Ascending aorta (tissue), 2 donors: ENCODE results near the gene BFSP2. TPM values are rescaled to one million over a fixed set of nuclear protein-coding genes. Genes with fewer than 3 reads are reported as not detected.

Experiments used
- DNase-seq, 2 donors: peaks; one replicate each; pipeline ENCODE4 v3.0.0-alpha.2; 2019; ENCODE audit warnings: low spot score in 2 of 2
- H3K27ac ChIP-seq, 2 donors: fragments of 200-600 bp; sonication (generic); one replicate each; pipeline ENCODE4 v1.5.1; 2016 to 2017; ENCODE audit warnings: mild to moderate bottlenecking in 1 of 2
- H3K27me3 ChIP-seq: fragments of 200-600 bp; sonication (generic); one replicate; pipeline ENCODE4 v1.5.1; 2017
- H3K36me3 ChIP-seq, 2 donors: fragments of 200-600 bp; sonication (generic); one replicate each; pipeline ENCODE4 v1.5.1; 2016
- H3K4me1 ChIP-seq, 2 donors: fragments of 200-600 bp; sonication (generic); one replicate each; pipeline ENCODE4 v1.5.1; 2016 to 2017; ENCODE audit warnings: mild to moderate bottlenecking in 1 of 2
- H3K4me3 ChIP-seq, 2 donors: fragments of 200-600 bp; sonication (generic); one replicate each; pipeline ENCODE4 v1.5.1; 2016 to 2017; ENCODE audit warnings: mild to moderate bottlenecking in 1 of 2
- H3K9me3 ChIP-seq, 2 donors: fragments of 200-600 bp; sonication (generic); one replicate each; pipeline ENCODE4 v1.5.1; 2016
- CTCF ChIP-seq, 3 experiments: fragments of 200-600 bp in 2 of 3; fragments of 450-650 bp in 1 of 3; sonication (generic) in 2 of 3; IDR thresholded peaks; one replicate each; pipeline ENCODE4 v1.5.1; 2016 to 2019; ENCODE audit warnings: antibody characterized with exemption in 3 of 3, mild to moderate bottlenecking in 1 of 3, moderate library complexity in 1 of 3
- intact Hi-C: fragments of 100-400 bp; cut with DNase I; formaldehyde crosslinking; loops from one replicate; pipeline ENCODE4 v1.15.1; 2023
- total RNA-seq: library from RNA; depleted of rRNA; stranded (reverse); fragments of >200 nt; gene quantifications from one replicate; pipeline ENCODE4 v1.1.0, GENCODE V29; 2016

The BFSP2 gene
- total RNA-seq, 1 donor from 2014 or later: not detected

- H3K36me3 ChIP-seq: no peaks in the 10 kb centered on the region
- no peaks in the 10 kb centered on the region for H3K27me3 ChIP-seq
Observed at GRCh38 chr3:133362539-133362938, 37.3 kb upstream of the BFSP2 start.

GRCh38 chr3:133364704-133365103 is 35.2 kb upstream of the BFSP2 start:
- H3K4me1 ChIP-seq: no peaks in the 10 kb centered on the region
- no peak for TF ChIP-seq CTCF (IDR thresholded peaks at IDR 0.05)
- H3K27ac ChIP-seq: no peak overlapping the region
- no peaks in the 10 kb centered on the region for H3K36me3 ChIP-seq
- no peaks in the 10 kb centered on the region for H3K27me3 ChIP-seq
- H3K4me3 ChIP-seq: no peak overlapping the region
- H3K9me3 ChIP-seq: no peaks in the 10 kb centered on the region
- intact Hi-C loops: no loop called here
- no peak for DNase-seq

More at GRCh38 chr3:133362539-133362938, 37.3 kb upstream of the BFSP2 start:
- intact Hi-C loops: no loop called here
- no peaks in the 10 kb centered on the region for H3K9me3 ChIP-seq
- H3K4me1 ChIP-seq: no peaks in the 10 kb centered on the region
- no peak for TF ChIP-seq CTCF (IDR thresholded peaks at IDR 0.05)
- no peak for DNase-seq
- no peak overlapping the region for H3K4me3 ChIP-seq
- no peak overlapping the region for H3K27ac ChIP-seq

- Histone ChIP-seq H3K4me1 (no peaks in the 10 kb centered on the region), H3K4me3 (no peak overlapping the region), H3K27ac (no peak overlapping the region), H3K36me3 (no peaks in the 10 kb centered on the region), H3K27me3 (no peaks in the 10 kb centered on the region), H3K9me3 (no peaks in the 10 kb centered on the region)
- intact Hi-C loops: no loop called here
- TF ChIP-seq CTCF (IDR thresholded peaks at IDR 0.05): no peak
- no peak for DNase-seq
Observed at GRCh38 chr3:133366921-133367320, 32.9 kb upstream of the BFSP2 start.

GRCh38 chr3:133367403-133367802 is 32.5 kb upstream of the BFSP2 start:
- no peaks in the 10 kb centered on the region for H3K36me3 ChIP-seq
- H3K27ac ChIP-seq: no peak overlapping the region
- H3K27me3 ChIP-seq: no peaks in the 10 kb centered on the region
- no peaks in the 10 kb centered on the region for H3K9me3 ChIP-seq
- DNase-seq: no peak
- intact Hi-C loops: no loop called here
- H3K4me1 ChIP-seq: no peaks in the 10 kb centered on the region
- H3K4me3 ChIP-seq: no peak overlapping the region
- no peak for TF ChIP-seq CTCF (IDR thresholded peaks at IDR 0.05)

GRCh38 chr3:133367956-133368355 is 31.9 kb upstream of the BFSP2 start:
- DNase-seq: no peak
- Histone ChIP-seq H3K4me1 (no peaks in the 10 kb centered on the region), H3K27me3 (no peaks in the 10 kb centered on the region), H3K4me3 (no peak overlapping the region), H3K27ac (no peak overlapping the region), H3K9me3 (no peaks in the 10 kb centered on the region), H3K36me3 (no peaks in the 10 kb centered on the region)
- TF ChIP-seq CTCF (IDR thresholded peaks at IDR 0.05): no peak
- intact Hi-C loops: no loop called here

- H3K36me3 ChIP-seq: no peaks in the 10 kb centered on the region
- H3K4me1 ChIP-seq: no peaks in the 10 kb centered on the region
- no peak overlapping the region for H3K4me3 ChIP-seq
- H3K27ac ChIP-seq: no peak overlapping the region
- intact Hi-C loops: no loop called here
- no peaks in the 10 kb centered on the region for H3K27me3 ChIP-seq
- DNase-seq: no peak
- no peak for TF ChIP-seq CTCF (IDR thresholded peaks at IDR 0.05)
- H3K9me3 ChIP-seq: no peaks in the 10 kb centered on the region
Observed at GRCh38 chr3:133368371-133369067, 31.3 kb upstream of the BFSP2 start.
